Endodermal cell (in vitro differentiated cells): ENCODE data around the gene BPIFB4. TPM values are rescaled to one million over a fixed set of nuclear protein-coding genes. Genes with fewer than 3 reads are reported as not detected.
"Not testable (repeated sequence)": the region's sequence is repeated elsewhere in the genome, so short reads cannot be mapped to it uniquely, and the experiment has no call there.

Experiments
- DNase-seq: peaks from one replicate; pipeline ENCODE4 v3.0.0-alpha.2; 2017
- H3K27ac ChIP-seq: 2 replicates; pipeline ENCODE4 v1.5.1; 2013; ENCODE audit warnings: mild to moderate bottlenecking, low read depth, low read length, moderate library complexity
- H3K27me3 ChIP-seq: 2 replicates; pipeline ENCODE4 v1.6.1; 2013; ENCODE audit warnings: mild to moderate bottlenecking, low read length, moderate library complexity; ENCODE audit not compliant: insufficient read depth, control insufficient read depth, poor library complexity, severe bottlenecking
- H3K36me3 ChIP-seq: 2 replicates; pipeline ENCODE4 v1.7.0; 2013; ENCODE audit warnings: mild to moderate bottlenecking, low read length, moderate library complexity; ENCODE audit not compliant: control insufficient read depth, insufficient read depth
- H3K4me1 ChIP-seq: one replicate; pipeline ENCODE4 v1.7.0; 2013; ENCODE audit warnings: low read length; ENCODE audit not compliant: control insufficient read depth, insufficient read depth
- H3K4me3 ChIP-seq: 2 replicates; pipeline ENCODE4 v1.5.1; 2013; ENCODE audit warnings: mild to moderate bottlenecking, low read length, moderate library complexity
- H3K9ac ChIP-seq: 2 replicates; pipeline ENCODE4 v1.6.1; 2013; ENCODE audit warnings: mild to moderate bottlenecking, low read length, moderate library complexity; ENCODE audit not compliant: poor library complexity, severe bottlenecking; ENCODE audit errors: extremely low read depth
- H3K9me3 ChIP-seq: 2 replicates; pipeline ENCODE4 v1.6.1; 2013; ENCODE audit warnings: mild to moderate bottlenecking, low read length, moderate library complexity; ENCODE audit not compliant: control insufficient read depth
- H3K27ac Mint-ChIP-seq: 2 replicates; pipeline ENCODE4 v1.8.0; 2020; ENCODE audit warnings: mixed read lengths
- H3K27me3 Mint-ChIP-seq: 2 replicates; pipeline ENCODE4 v1.8.0; 2021; ENCODE audit warnings: mild to moderate bottlenecking, mixed read lengths; ENCODE audit not compliant: insufficient read depth
- H3K36me3 Mint-ChIP-seq: 2 replicates; pipeline ENCODE4 v1.8.0; 2020; ENCODE audit warnings: low read depth, mixed read lengths
- H3K4me1 Mint-ChIP-seq: 2 replicates; pipeline ENCODE4 v1.8.0; 2020; ENCODE audit warnings: mixed read lengths
- H3K4me3 Mint-ChIP-seq: 2 replicates; pipeline ENCODE4 v1.8.0; 2020; ENCODE audit warnings: mild to moderate bottlenecking, moderate library complexity, mixed read lengths
- H3K9me3 Mint-ChIP-seq: 2 replicates; pipeline ENCODE4 v1.8.0; 2020; ENCODE audit warnings: mild to moderate bottlenecking, mixed read lengths
- CTCF ChIP-seq: fragments of 200-600 bp; sonication (generic); conservative IDR thresholded peaks from 2 replicates; pipeline ENCODE4 v1.5.0; 2021; ENCODE audit warnings: antibody characterized with exemption, mild to moderate bottlenecking
- WGBS, 2 experiments: methylation state at CpG; one replicate each; pipeline versions ENCODE4 v1.1.5 to v1.1.7; 2013; ENCODE audit warnings: missing lambda C conversion rate in 2 of 2, mixed read lengths in 1 of 2; ENCODE audit not compliant: insufficient coverage in 1 of 2, insufficient read length in 1 of 2; 5-methylcytosine and 5-hydroxymethylcytosine counted together
- total RNA-seq, 2 donors: library from RNA; stranded (reverse); fragmentation: NEBNext Ultra II Directional in 1 of 2; extraction: Animal tissue kit (Norgen Biotek cat#: 25700) in 1 of 2; gene quantifications; 2 replicates in 1 of 2; 3 replicates in 1 of 2; pipeline ENCODE4 v1.2.1, GENCODE V29; 2021

Gene BPIFB4
- total RNA-seq, 2 donors from 2014 or later: 0.22 TPM; not detected in 1

- 60% methylated on average over 1 of the region's 1 CpG; no CpG with 5 or more reads in 1 of the 2 experiments for WGBS, 2 experiments
- Histone ChIP-seq H3K9ac (no peak overlapping the region), H3K27me3 (peaks cover 3% of the 10 kb centered on the region), H3K4me1 (no peaks in the 10 kb centered on the region), H3K27ac (no peak overlapping the region), H3K9me3 (peaks cover 23% of the 10 kb centered on the region), H3K4me3 (no peak overlapping the region), H3K36me3 (no peaks in the 10 kb centered on the region)
- TF ChIP-seq CTCF: no peak
- Mint-ChIP-seq H3K9me3 (peaks cover 34% of the 10 kb centered on the region), H3K27ac (no peak overlapping the region), H3K36me3 (peaks cover 14% of the 10 kb centered on the region), H3K27me3 (peaks cover 28% of the 10 kb centered on the region), H3K4me1 (no peaks in the 10 kb centered on the region), H3K4me3 (no peak overlapping the region)
- no peak for DNase-seq
Observed at GRCh38 chr20:33043731-33044181, 35.7 kb upstream of the BPIFB4 start.

- peaks cover 15% of the 10 kb centered on the region for H3K27me3 Mint-ChIP-seq
- H3K4me1 ChIP-seq, H3K27ac Mint-ChIP-seq, DNase-seq, H3K4me3 ChIP-seq, H3K27me3 ChIP-seq, H3K36me3 ChIP-seq, H3K4me1 Mint-ChIP-seq, H3K4me3 Mint-ChIP-seq, H3K9ac ChIP-seq, H3K27ac ChIP-seq: not testable (repeated sequence)
- WGBS, 2 experiments: 84 to 91% methylated on average over 11 to 15 of the region's 15 CpGs
- H3K9me3 Mint-ChIP-seq: peaks cover 34% of the 10 kb centered on the region
- H3K36me3 Mint-ChIP-seq: peaks cover 14% of the 10 kb centered on the region
- H3K9me3 ChIP-seq: peaks cover 23% of the 10 kb centered on the region
Observed at GRCh38 chr20:33045129-33045721, 34.2 kb upstream of the BPIFB4 start.

- no peak overlapping the region for H3K9ac ChIP-seq
- DNase-seq: no peak
- Mint-ChIP-seq H3K27ac (no peak overlapping the region), H3K9me3 (peaks cover 34% of the 10 kb centered on the region), H3K4me1 (no peaks in the 10 kb centered on the region), H3K4me3 (no peak overlapping the region), H3K27me3 (peaks cover 10% of the 10 kb centered on the region), H3K36me3 (peaks cover 14% of the 10 kb centered on the region)
- H3K36me3 ChIP-seq: no peaks in the 10 kb centered on the region
- no peaks in the 10 kb centered on the region for H3K4me1 ChIP-seq
- WGBS, 2 experiments: 89 to 92% methylated on average over 3 of the region's 3 CpGs
- peaks cover 23% of the 10 kb centered on the region for H3K9me3 ChIP-seq
- no peak overlapping the region for H3K4me3 ChIP-seq
- no peak for TF ChIP-seq CTCF
- H3K27ac ChIP-seq: no peak overlapping the region
- H3K27me3 ChIP-seq: no peaks in the 10 kb centered on the region
Observed at GRCh38 chr20:33046412-33046811, 33.0 kb upstream of the BPIFB4 start.

GRCh38 chr20:33051333-33051732, 28.1 kb upstream of the BPIFB4 start:
- DNase-seq: no peak
- Mint-ChIP-seq H3K4me3 (no peak overlapping the region), H3K27ac (no peak overlapping the region), H3K36me3 (no peaks in the 10 kb centered on the region), H3K4me1 (peaks cover 21% of the 10 kb centered on the region), H3K9me3 (peaks cover 10% of the 10 kb centered on the region), H3K27me3 (peaks cover 2% of the 10 kb centered on the region)
- 75 to 79% methylated on average over 4 of the region's 4 CpGs for whole genome bisulfite sequencing, 2 experiments
- H3K27me3 ChIP-seq: no peaks in the 10 kb centered on the region
- H3K9me3 ChIP-seq: peaks cover 3% of the 10 kb centered on the region
- no peak overlapping the region for H3K9ac ChIP-seq
- H3K4me3 ChIP-seq: no peak overlapping the region
- no peak overlapping the region for H3K27ac ChIP-seq
- no peaks in the 10 kb centered on the region for H3K36me3 ChIP-seq
- H3K4me1 ChIP-seq: no peaks in the 10 kb centered on the region
- peak; percentile 21 for TF ChIP-seq CTCF
